IMR-90 (cell line): ENCODE data around the gene STIM1.

Experiments used
- BHLHE40 ChIP-seq: fragments of 150-350 bp; IDR thresholded peaks from 2 replicates; pipeline ENCODE4 v1.6.1; 2016; ENCODE audit warnings: mild to moderate bottlenecking, low read depth, low read length
- CEBPB ChIP-seq: IDR thresholded peaks from 2 replicates; pipeline ENCODE4 v1.6.1; 2012; ENCODE audit warnings: low read depth, low read length, improper control_type of control experiment
- CTCF ChIP-seq: conservative IDR thresholded peaks from 2 replicates; pipeline ENCODE4 v1.5.1; 2012; ENCODE audit warnings: mild to moderate bottlenecking, low read depth, low read length, improper control_type of control experiment
- ELK1 ChIP-seq: fragments of 150-350 bp; IDR thresholded peaks from 2 replicates; pipeline ENCODE4 v1.6.1; 2016; ENCODE audit warnings: low read depth, mild to moderate bottlenecking, low read length, moderate library complexity, borderline replicate concordance
- FOS ChIP-seq: fragments of 150-350 bp; IDR thresholded peaks from 2 replicates; pipeline ENCODE4 v1.6.1; 2016; ENCODE audit warnings: low read depth, low read length
- MAFK ChIP-seq: IDR thresholded peaks from 2 replicates; pipeline ENCODE4 v1.6.1; 2012; ENCODE audit warnings: low read depth, low read length, improper control_type of control experiment
- MAZ ChIP-seq: IDR thresholded peaks from 2 replicates; pipeline ENCODE4 v1.6.1; 2012; ENCODE audit warnings: low read depth, mild to moderate bottlenecking, low read length, improper control_type of control experiment, moderate library complexity, borderline replicate concordance
- POLR2A ChIP-seq: IDR thresholded peaks from 2 replicates; pipeline ENCODE4 v1.6.1; 2012; ENCODE audit warnings: mild to moderate bottlenecking, low read depth, low read length
- RAD21 ChIP-seq: IDR thresholded peaks from 2 replicates; pipeline ENCODE4 v1.6.1; 2012; ENCODE audit warnings: low read length, improper control_type of control experiment
- RCOR1 ChIP-seq: IDR thresholded peaks from 2 replicates; pipeline ENCODE4 v1.6.1; 2012; ENCODE audit warnings: mild to moderate bottlenecking, low read length, improper control_type of control experiment; ENCODE audit not compliant: insufficient replicate concordance
- RFX5 ChIP-seq: IDR thresholded peaks from 2 replicates; pipeline ENCODE4 v1.8.0; 2012; ENCODE audit warnings: low read depth, mild to moderate bottlenecking, low read length, moderate library complexity
- SMC3 ChIP-seq: fragments of 150-350 bp; IDR thresholded peaks from 2 replicates; pipeline ENCODE4 v1.6.1; 2016; ENCODE audit warnings: low read depth, mild to moderate bottlenecking, antibody characterized with exemption, low read length, moderate library complexity
- USF2 ChIP-seq: fragments of 150-350 bp; IDR thresholded peaks from 2 replicates; pipeline ENCODE4 v1.6.1; 2017; ENCODE audit warnings: mild to moderate bottlenecking, antibody characterized with exemption, low read length, low read depth

GRCh38 chr11:3942160-3942955 is 86.9 kb downstream of the STIM1 start:
- TF ChIP-seq RFX5 = no peak
- TF ChIP-seq POLR2A = no peak
- no peak for TF ChIP-seq FOS
- TF ChIP-seq CTCF = no peak
- no peak for TF ChIP-seq BHLHE40
- no peak for TF ChIP-seq RAD21
- no peak for TF ChIP-seq MAFK
- TF ChIP-seq SMC3 = no peak
- TF ChIP-seq ELK1 = no peak
- no peak for TF ChIP-seq CEBPB
- no peak for TF ChIP-seq USF2
- no peak for TF ChIP-seq MAZ
- TF ChIP-seq RCOR1 = no peak
